ENCODE results near the gene PARM1. TPM values are rescaled to one million over a fixed set of nuclear protein-coding genes. Genes with fewer than 3 reads are reported as not detected.

Gene PARM1
- total RNA-seq, 1 donor from 2014 or later = 6.4 TPM

- TF ChIP-seq CTCF (IDR thresholded peaks at IDR 0.05; ENCODE audit: unreplicated experiment) = no peak
- Mint-ChIP-seq H3K36me3 (ENCODE audit: insufficient read depth) (no peaks in the 10 kb centered on the region), H3K27ac (peak overlapping the region; percentile 57), H3K4me1 (ENCODE audit: low read depth) (peaks cover 11% of the 10 kb centered on the region), H3K9me3 (ENCODE audit: low read depth) (peaks cover 6% of the 10 kb centered on the region), H3K27me3 (no peaks in the 10 kb centered on the region), H3K4me3 (ENCODE audit: low read depth) (no peak overlapping the region)
- no peak for DNase-seq (ENCODE audit: low spot score, unreplicated experiment)
Observed at GRCh38 chr4:75003979-75004378, 71.1 kb downstream of the PARM1 start.

- no peak for DNase-seq (ENCODE audit: low spot score, unreplicated experiment)
- peaks cover 11% of the 10 kb centered on the region for H3K4me1 Mint-ChIP-seq (ENCODE audit: low read depth)
- H3K9me3 Mint-ChIP-seq (ENCODE audit: low read depth) = peaks cover 6% of the 10 kb centered on the region
- no peaks in the 10 kb centered on the region for H3K27me3 Mint-ChIP-seq
- H3K27ac Mint-ChIP-seq = peak overlapping the region; percentile 31
- no peaks in the 10 kb centered on the region for H3K36me3 Mint-ChIP-seq (ENCODE audit: insufficient read depth)
- TF ChIP-seq CTCF (IDR thresholded peaks at IDR 0.05; ENCODE audit: unreplicated experiment) = no peak
- H3K4me3 Mint-ChIP-seq (ENCODE audit: low read depth) = no peak overlapping the region
Observed at GRCh38 chr4:75004755-75005668, 72.1 kb downstream of the PARM1 start.

- Mint-ChIP-seq H3K36me3 (ENCODE audit: insufficient read depth) (no peaks in the 10 kb centered on the region), H3K9me3 (ENCODE audit: low read depth) (peaks cover 6% of the 10 kb centered on the region), H3K4me1 (ENCODE audit: low read depth) (peaks cover 8% of the 10 kb centered on the region), H3K27ac (no peak overlapping the region), H3K4me3 (ENCODE audit: low read depth) (no peak overlapping the region), H3K27me3 (no peaks in the 10 kb centered on the region)
- no peak for DNase-seq (ENCODE audit: low spot score, unreplicated experiment)
- no peak for TF ChIP-seq CTCF (IDR thresholded peaks at IDR 0.05; ENCODE audit: unreplicated experiment)
Observed at GRCh38 chr4:75005727-75006126, 72.8 kb downstream of the PARM1 start.

GRCh38 chr4:75007891-75008290 lies 75.0 kb downstream of the PARM1 start:
- no peak overlapping the region for H3K27ac Mint-ChIP-seq
- no peaks in the 10 kb centered on the region for H3K27me3 Mint-ChIP-seq
- TF ChIP-seq CTCF (IDR thresholded peaks at IDR 0.05; ENCODE audit: unreplicated experiment) = no peak
- H3K9me3 Mint-ChIP-seq (ENCODE audit: low read depth) = peaks cover 6% of the 10 kb centered on the region
- H3K4me3 Mint-ChIP-seq (ENCODE audit: low read depth) = no peak overlapping the region
- no peak for DNase-seq (ENCODE audit: low spot score, unreplicated experiment)
- no peaks in the 10 kb centered on the region for H3K36me3 Mint-ChIP-seq (ENCODE audit: insufficient read depth)
- peaks cover 8% of the 10 kb centered on the region for H3K4me1 Mint-ChIP-seq (ENCODE audit: low read depth)

- Mint-ChIP-seq H3K4me1 (ENCODE audit: low read depth) (peaks cover 6% of the 10 kb centered on the region), H3K4me3 (ENCODE audit: low read depth) (no peak overlapping the region), H3K27me3 (no peaks in the 10 kb centered on the region), H3K9me3 (ENCODE audit: low read depth) (peaks cover 6% of the 10 kb centered on the region), H3K36me3 (ENCODE audit: insufficient read depth) (peaks cover 3% of the 10 kb centered on the region), H3K27ac (no peak overlapping the region)
- no peak for TF ChIP-seq CTCF (IDR thresholded peaks at IDR 0.05; ENCODE audit: unreplicated experiment)
- DNase-seq (ENCODE audit: low spot score, unreplicated experiment) = no peak
Observed at GRCh38 chr4:75009138-75009537, 76.2 kb downstream of the PARM1 start.
